Muscle layer of colon (tissue), 2 donors: ENCODE results near the gene PTPRD.

Experiments
- H3K27ac ChIP-seq: one replicate; pipeline ENCODE4 v1.7.0; 2013; ENCODE audit warnings: low read depth, mild to moderate bottlenecking, low read length, moderate library complexity
- H3K27me3 ChIP-seq, 2 donors: one replicate each; pipeline ENCODE4 v1.7.0; 2013; ENCODE audit warnings: low read length in 2 of 2, mild to moderate bottlenecking in 2 of 2; ENCODE audit not compliant: insufficient read depth in 2 of 2, control insufficient read depth in 1 of 2
- H3K36me3 ChIP-seq: one replicate; pipeline ENCODE4 v1.7.0; 2013; ENCODE audit warnings: mild to moderate bottlenecking, low read length; ENCODE audit not compliant: insufficient read depth
- H3K4me1 ChIP-seq: one replicate; pipeline ENCODE4 v1.7.0; 2013; ENCODE audit warnings: mild to moderate bottlenecking, low read length; ENCODE audit not compliant: insufficient read depth
- H3K4me3 ChIP-seq, 2 donors: one replicate each; pipeline ENCODE4 v1.7.0; 2013; ENCODE audit warnings: low read length in 2 of 2, low read depth in 1 of 2, mild to moderate bottlenecking in 1 of 2, moderate library complexity in 1 of 2
- H3K9ac ChIP-seq: one replicate; pipeline ENCODE4 v1.7.0; 2013; ENCODE audit warnings: low read length
- H3K9me3 ChIP-seq: one replicate; pipeline ENCODE4 v1.7.0; 2013; ENCODE audit warnings: mild to moderate bottlenecking, low read length
- donor health status: abdominal sarcoma.
- donor health status: Adenocarcinoma of cecum.

Gene PTPRD

DNA sequence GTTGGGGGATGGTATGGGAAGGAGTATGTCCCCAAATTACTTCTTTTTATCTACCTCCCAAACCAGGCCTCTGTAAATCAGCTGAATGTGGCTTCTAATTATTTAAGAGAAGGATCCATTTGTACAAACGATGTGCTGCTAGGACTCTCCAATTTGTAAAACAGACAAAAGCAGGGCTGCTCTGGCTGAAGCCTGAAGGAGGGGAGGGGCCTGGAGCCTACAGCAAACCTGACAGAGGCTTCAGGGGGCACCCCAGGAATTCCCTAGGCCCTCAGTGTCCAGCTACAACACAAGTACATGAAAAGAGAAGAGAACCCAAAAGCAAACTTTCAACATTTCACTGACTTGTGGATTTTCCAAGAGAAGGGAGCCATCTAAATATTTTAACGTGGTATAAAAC, 1873.9 kb downstream of the PTPRD start:
- H3K9me3 ChIP-seq: no peaks in the 10 kb centered on the region
- no peaks in the 10 kb centered on the region for H3K4me1 ChIP-seq
- no peak overlapping the region for H3K27ac ChIP-seq
- no peak overlapping the region for H3K9ac ChIP-seq
- no peak overlapping the region for H3K4me3 ChIP-seq
- H3K36me3 ChIP-seq: no peaks in the 10 kb centered on the region
- no peaks in the 10 kb centered on the region for H3K27me3 ChIP-seq

DNA sequence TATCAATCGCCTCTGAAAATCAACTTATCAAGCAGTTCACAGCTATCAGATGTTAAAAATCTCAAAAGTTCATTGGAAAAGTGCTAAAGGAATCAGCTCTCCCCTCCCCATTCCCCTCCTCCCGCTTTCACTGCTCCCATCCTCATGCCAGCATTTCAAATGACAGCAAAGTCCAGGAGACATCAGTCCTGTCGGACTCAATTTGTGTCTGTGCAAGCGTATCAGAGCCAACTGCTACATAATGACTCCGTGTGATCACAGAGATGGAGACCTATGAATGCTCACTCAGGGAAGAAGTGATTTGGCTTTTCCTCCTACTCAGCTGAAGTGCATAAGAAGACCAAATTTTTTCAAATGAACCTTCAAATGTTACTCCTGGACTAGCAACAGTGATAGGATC, 1876.0 kb downstream of the PTPRD start:
- no peak overlapping the region for H3K27ac ChIP-seq
- H3K4me3 ChIP-seq: no peak overlapping the region
- no peaks in the 10 kb centered on the region for H3K36me3 ChIP-seq
- H3K9ac ChIP-seq: no peak overlapping the region
- H3K9me3 ChIP-seq: no peaks in the 10 kb centered on the region
- no peaks in the 10 kb centered on the region for H3K27me3 ChIP-seq
- no peaks in the 10 kb centered on the region for H3K4me1 ChIP-seq

DNA sequence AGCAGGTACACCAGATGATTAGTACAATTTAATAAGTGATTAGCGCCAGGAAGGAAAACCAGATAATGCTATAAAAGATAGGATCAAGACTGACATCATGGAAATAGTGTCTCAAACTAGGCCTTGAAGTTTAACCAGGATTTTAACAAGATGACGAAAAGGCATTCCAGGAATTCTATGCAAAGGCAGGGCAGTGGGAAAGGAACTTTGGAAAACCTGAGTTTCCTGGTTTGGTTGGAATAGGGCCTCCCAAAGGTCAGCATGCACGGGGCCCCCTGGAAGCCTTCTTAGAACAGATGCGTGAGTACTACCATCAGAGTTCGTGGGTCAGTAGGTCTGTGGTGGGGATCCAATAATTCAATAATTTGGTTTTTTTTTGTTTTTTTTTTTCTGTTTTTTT, 1878.0 kb downstream of the PTPRD start:
- Histone ChIP-seq H3K9ac (no peak overlapping the region), H3K36me3 (no peaks in the 10 kb centered on the region), H3K27me3 (no peaks in the 10 kb centered on the region), H3K27ac (no peak overlapping the region), H3K4me1 (no peaks in the 10 kb centered on the region), H3K4me3 (no peak overlapping the region), H3K9me3 (no peaks in the 10 kb centered on the region)

DNA sequence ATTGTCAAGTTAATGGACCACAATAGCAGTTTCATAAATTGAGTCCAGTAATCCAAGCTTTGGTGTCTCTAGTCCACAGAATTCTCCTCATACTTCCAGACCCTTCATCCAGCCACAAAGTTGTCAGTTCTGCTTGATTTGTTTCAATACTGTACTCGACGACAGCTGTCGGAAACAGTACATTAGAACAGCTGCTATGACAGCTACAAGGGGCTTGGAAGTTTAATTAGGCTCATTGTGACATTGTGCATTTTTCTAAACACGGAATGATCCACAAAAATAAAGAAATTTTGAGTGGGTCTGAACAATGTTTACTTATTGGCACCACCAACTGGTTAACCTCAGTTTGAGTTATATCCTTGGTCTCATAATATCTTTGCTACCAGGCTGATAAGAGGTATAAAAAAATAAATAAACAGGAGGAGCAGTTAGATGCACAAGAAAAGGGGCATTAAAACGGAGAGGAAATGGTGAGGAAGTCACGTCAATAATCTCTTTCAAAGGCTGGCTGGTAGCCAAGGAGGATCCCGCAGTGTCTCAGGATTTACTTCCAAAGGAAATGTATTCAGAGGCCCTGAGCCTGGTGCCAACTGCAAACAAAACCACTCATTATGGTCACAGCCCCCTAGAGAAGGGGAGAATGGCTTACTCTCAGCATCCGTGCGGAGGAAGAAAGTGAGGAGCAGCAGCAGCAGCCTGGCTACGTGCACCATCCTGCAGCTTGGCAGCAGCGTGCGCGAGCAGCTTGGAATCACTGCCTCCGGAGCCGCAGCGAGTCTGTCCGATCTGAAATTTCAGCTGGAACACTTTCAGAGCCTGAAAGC, 1879.5 kb downstream of the PTPRD start:
- Histone ChIP-seq H3K27me3 (no peaks in the 10 kb centered on the region), H3K4me3 (peak overlapping the region in 1 of 2 donors; percentile 4), H3K9ac (no peak overlapping the region), H3K9me3 (no peaks in the 10 kb centered on the region), H3K4me1 (no peaks in the 10 kb centered on the region), H3K36me3 (no peaks in the 10 kb centered on the region), H3K27ac (no peak overlapping the region)

DNA sequence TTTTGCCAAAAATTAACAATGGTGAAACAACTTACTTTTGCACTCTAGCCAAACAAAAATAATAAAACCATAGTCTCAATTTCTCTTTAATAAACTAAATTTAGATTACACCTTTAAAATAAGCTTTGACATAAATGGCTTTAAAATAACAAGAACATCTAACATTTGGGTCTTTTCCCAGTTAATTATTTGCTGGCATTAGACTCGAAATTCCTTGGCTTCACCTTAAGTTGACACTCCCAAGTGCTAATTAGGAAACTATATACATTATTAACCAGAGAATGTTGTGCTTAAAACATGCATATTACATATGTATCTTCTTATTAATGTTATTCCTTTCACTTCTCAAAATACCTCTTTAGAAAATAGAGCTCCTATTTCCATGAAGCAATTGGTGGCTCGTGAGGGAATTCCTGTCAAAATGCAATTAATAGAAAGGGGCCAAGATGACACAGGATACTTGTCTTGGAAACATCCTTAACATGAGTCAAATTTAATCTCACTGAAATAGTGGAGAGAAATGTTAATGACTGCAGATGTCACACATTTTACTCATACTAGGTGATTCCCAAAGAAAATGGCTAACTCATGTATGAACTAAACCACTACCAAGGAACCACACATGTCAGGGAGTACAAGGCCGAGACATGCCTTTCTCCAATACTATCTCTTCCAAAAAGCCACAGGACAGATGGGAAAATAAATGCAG, 1880.3 kb downstream of the PTPRD start:
- Histone ChIP-seq H3K9me3 (no peaks in the 10 kb centered on the region), H3K4me3 (no peak overlapping the region), H3K27me3 (no peaks in the 10 kb centered on the region), H3K9ac (no peak overlapping the region), H3K27ac (no peak overlapping the region), H3K4me1 (no peaks in the 10 kb centered on the region), H3K36me3 (no peaks in the 10 kb centered on the region)

DNA sequence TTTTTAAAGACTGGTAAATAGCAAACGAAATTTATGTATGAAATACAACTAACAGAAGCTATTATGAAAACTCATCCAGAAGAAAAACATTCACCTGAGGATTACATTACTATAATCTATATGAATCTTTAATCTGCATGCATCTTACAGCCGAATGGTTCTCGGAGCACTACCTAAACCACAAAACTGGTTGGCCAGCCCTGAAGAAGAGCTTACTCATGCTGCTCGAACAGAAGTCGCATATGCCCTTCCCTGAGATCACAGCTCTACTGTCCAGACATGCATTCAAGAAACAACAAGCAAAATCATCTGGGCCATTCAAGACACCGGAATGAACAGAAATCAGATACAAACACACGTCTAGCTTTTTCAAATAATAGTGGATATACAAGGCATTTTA, 1882.2 kb downstream of the PTPRD start:
- H3K27me3 ChIP-seq: no peaks in the 10 kb centered on the region
- H3K4me3 ChIP-seq: no peak overlapping the region
- H3K4me1 ChIP-seq: no peaks in the 10 kb centered on the region
- H3K27ac ChIP-seq: no peak overlapping the region
- no peak overlapping the region for H3K9ac ChIP-seq
- no peaks in the 10 kb centered on the region for H3K36me3 ChIP-seq
- no peaks in the 10 kb centered on the region for H3K9me3 ChIP-seq

DNA sequence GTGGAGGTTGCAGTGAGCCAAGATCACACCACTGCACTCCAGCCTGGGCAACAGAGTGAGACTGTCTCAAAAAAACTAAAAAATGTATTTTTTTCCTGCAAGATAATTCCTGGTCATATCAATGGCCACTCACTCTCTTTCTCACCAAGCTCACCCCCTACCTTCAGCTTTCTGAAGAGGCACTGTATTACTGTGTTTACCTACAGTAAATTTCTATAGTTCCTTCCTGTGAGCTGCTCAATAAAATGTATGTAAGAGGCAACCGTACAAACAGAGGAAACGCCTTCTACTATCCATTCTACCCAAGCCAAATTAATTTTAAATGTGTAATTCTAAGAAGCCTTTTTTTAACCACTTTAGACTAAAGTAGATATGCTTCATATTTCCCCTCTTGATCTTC, 1883.9 kb downstream of the PTPRD start:
- Histone ChIP-seq H3K4me1 (no peaks in the 10 kb centered on the region), H3K4me3 (no peak overlapping the region), H3K27ac (no peak overlapping the region), H3K27me3 (no peaks in the 10 kb centered on the region), H3K9me3 (no peaks in the 10 kb centered on the region), H3K36me3 (no peaks in the 10 kb centered on the region), H3K9ac (no peak overlapping the region)

DNA sequence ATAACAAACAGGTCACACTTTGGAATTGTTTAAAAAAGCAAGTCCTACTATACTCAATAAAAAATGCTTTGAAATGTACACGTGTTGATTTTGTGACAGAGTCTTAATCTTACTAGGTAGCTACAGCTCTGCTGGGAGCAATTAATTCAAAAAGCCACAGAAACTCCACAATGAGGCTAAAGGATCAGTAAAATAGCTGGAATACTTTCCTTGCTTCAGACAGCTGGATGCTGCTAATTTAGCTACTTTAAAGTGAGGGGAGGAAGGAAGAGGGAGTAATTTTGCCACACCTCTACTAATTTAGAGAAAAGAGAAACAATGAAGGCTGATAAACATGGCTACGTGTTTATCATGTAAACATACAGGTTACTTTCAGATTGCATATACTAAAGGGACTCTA, 1885.6 kb downstream of the PTPRD start:
- no peaks in the 10 kb centered on the region for H3K36me3 ChIP-seq
- H3K9ac ChIP-seq: no peak overlapping the region
- H3K27ac ChIP-seq: no peak overlapping the region
- no peaks in the 10 kb centered on the region for H3K4me1 ChIP-seq
- H3K27me3 ChIP-seq: no peaks in the 10 kb centered on the region
- H3K4me3 ChIP-seq: no peak overlapping the region
- no peaks in the 10 kb centered on the region for H3K9me3 ChIP-seq

DNA sequence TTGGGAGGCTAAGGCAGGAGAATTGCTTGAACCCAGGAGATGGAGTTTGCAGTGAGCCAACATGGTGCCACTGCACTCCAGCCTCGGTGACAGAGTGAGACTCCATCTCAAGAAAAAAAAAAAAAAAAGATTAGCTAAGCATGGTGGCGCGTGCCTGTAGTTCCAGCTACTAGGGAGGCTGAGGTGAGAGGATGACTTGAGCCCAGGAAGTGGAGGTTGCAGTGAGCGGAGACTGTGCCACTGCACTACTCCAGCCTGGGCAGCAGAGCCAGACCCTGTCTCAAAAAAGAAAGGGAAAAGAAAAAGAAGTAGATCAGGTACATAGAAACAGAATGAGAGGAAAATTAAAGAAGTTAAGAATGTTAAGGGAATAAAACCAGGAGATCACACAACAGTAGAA, 1886.1 kb downstream of the PTPRD start:
- no peak overlapping the region for H3K9ac ChIP-seq
- H3K9me3 ChIP-seq: no peaks in the 10 kb centered on the region
- H3K27ac ChIP-seq: no peak overlapping the region
- no peaks in the 10 kb centered on the region for H3K4me1 ChIP-seq
- no peaks in the 10 kb centered on the region for H3K36me3 ChIP-seq
- H3K4me3 ChIP-seq: no peak overlapping the region
- H3K27me3 ChIP-seq: no peaks in the 10 kb centered on the region

DNA sequence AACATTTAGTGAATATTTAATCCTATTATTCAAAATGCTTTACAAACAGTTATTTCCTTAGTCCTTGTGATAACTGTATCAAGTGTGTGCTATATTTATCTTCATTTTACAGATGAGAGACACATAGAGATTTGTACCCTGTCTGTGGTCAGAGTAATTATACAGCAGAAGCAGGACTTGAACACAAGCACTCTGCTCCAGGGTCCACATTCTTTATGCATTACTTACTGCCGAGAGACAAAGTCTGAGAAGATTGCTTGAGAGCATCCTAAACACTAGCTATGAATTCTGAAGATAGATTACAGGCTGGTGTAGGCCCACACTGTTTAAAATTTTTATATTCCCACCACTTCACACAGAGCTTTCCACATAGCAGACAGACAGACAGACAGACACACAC, 1887.2 kb downstream of the PTPRD start:
- H3K27me3 ChIP-seq: no peaks in the 10 kb centered on the region

DNA sequence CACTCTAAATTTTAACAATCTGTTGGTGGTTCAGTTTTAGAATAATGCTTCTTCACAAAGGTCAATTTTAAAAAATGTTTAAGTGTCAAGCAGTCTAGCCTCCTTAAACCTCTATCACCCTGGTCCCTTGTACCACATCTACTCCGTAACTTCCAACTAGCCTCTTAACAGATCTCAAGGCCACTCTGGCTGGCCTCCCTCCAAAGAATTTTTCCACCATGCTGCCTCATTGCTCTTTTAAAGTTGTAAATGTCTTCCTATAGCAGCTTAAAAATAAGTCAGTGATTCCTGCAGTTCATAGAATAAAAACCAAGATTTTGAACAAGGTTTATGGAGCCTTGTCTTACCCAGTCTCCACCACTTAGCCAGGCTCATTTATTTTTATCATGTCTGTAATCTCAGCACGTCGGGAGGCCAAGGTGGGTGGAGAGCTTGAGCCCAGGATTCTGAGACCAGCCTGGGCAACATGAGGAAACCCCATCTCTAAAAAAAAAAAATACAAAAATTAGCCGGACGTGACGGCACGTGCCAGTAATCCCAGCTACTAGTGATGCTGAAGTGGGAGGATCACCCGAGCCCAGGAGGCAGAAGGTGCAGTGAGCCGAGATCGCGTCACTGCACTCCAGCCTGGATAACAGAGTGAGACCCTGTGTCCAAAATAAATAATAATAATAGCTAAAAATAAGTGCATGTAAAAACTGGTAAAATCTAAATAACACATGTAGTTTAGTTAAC, 1888.4 kb downstream of the PTPRD start:
- Histone ChIP-seq H3K27ac (no peak overlapping the region), H3K9me3 (no peaks in the 10 kb centered on the region), H3K9ac (no peak overlapping the region), H3K27me3 (no peaks in the 10 kb centered on the region), H3K36me3 (no peaks in the 10 kb centered on the region), H3K4me3 (no peak overlapping the region), H3K4me1 (no peaks in the 10 kb centered on the region)

More for the DNA sequence above, 1887.2 kb downstream of the PTPRD start:
- H3K4me3 ChIP-seq: no peak overlapping the region
- H3K27ac ChIP-seq: no peak overlapping the region
- H3K36me3 ChIP-seq: no peaks in the 10 kb centered on the region
- H3K4me1 ChIP-seq: no peaks in the 10 kb centered on the region
- no peak overlapping the region for H3K9ac ChIP-seq
- H3K9me3 ChIP-seq: no peaks in the 10 kb centered on the region
